ENCODE data around the gene GSTA1. TPM values are rescaled to one million over a fixed set of nuclear protein-coding genes. Genes with fewer than 3 reads are reported as not detected.
"Not testable (repeated sequence)": the region's sequence is repeated elsewhere in the genome, so short reads cannot be mapped to it uniquely, and the experiment has no call there.

The GSTA1 gene
- total RNA-seq, 3 donors from 2014 or later (not counting 1 experiment from before 2014, with no cell fraction given), result not detected

- Mint-ChIP-seq H3K36me3 (no peaks in the 10 kb centered on the region), H3K9me3 (no peaks in the 10 kb centered on the region), H3K27me3 (ENCODE audit: low read depth in 2 of 2) (peaks cover 17 to 18% of the 10 kb centered on the region in 2 donors), H3K4me1 (no peaks in the 10 kb centered on the region), H3K4me3 (no peak overlapping the region), H3K27ac (no peak overlapping the region)
- Histone ChIP-seq H3K4me3 (ENCODE audit: low read length) (no peak overlapping the region), H3K36me3 (ENCODE audit: control insufficient read depth, insufficient read depth, low read length) (no peaks in the 10 kb centered on the region), H3K9me3 (ENCODE audit: control insufficient read depth, insufficient read depth, low read length) (no peaks in the 10 kb centered on the region), H3K27ac (ENCODE audit: low read length) (no peak overlapping the region), H3K4me1 (ENCODE audit: control insufficient read depth, insufficient read depth, low read length) (no peaks in the 10 kb centered on the region), H3K27me3 (ENCODE audit: control insufficient read depth, insufficient read depth, low read length) (no peaks in the 10 kb centered on the region)
- intact Hi-C loops (cut with micrococcal nuclease), result no loop called here
- DNase-seq (no peak), ATAC-seq (no peak)
- 89% methylated on average over 37 of the region's 37 CpGs for WGBS (ENCODE audit: insufficient coverage)
- no peak for TF ChIP-seq CTCF (IDR thresholded peaks at IDR 0.05)
These were observed 25.6 kb upstream of the GSTA1 start for GRCh38 chr6:52829046-52829817.

DNA sequence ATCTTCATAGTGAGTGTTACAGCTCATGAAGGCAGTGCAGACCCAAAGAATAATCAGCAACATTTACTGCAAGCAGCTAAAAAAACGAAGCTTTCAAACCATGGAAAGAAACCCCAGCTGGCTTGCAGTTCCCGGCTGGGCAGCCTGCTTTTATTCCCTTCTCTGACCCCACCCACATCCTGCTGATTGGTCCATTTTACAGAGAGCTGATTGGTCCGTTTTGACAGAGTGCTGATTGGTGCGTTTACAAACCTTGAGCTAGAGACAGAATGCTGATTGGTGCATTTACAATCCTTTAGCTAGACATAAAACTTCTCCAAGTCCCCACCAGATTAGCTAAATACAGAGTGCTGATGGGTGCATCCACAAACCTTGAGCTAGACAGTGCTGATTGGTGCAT, 25.0 kb upstream of the GSTA1 start:
- intact Hi-C loops (cut with micrococcal nuclease); ATAC-seq; H3K36me3 Mint-ChIP-seq; H3K4me3 Mint-ChIP-seq; H3K36me3 ChIP-seq (ENCODE audit: control insufficient read depth, insufficient read depth, low read length); H3K27ac Mint-ChIP-seq; H3K27ac ChIP-seq (ENCODE audit: low read length); H3K4me1 ChIP-seq (ENCODE audit: control insufficient read depth, insufficient read depth, low read length); H3K4me1 Mint-ChIP-seq; DNase-seq; H3K27me3 ChIP-seq (ENCODE audit: control insufficient read depth, insufficient read depth, low read length); H3K4me3 ChIP-seq (ENCODE audit: low read length); H3K9me3 Mint-ChIP-seq; H3K9me3 ChIP-seq (ENCODE audit: control insufficient read depth, insufficient read depth, low read length): not testable (repeated sequence)
- H3K27me3 Mint-ChIP-seq (ENCODE audit: low read depth in 2 of 2), result peaks cover 14 to 17% of the 10 kb centered on the region in 2 donors
- 84% methylated on average over 4 of the region's 4 CpGs for WGBS (ENCODE audit: insufficient coverage)

- H3K9me3 Mint-ChIP-seq; ATAC-seq; H3K4me3 ChIP-seq (ENCODE audit: low read length); H3K4me1 ChIP-seq (ENCODE audit: control insufficient read depth, insufficient read depth, low read length); H3K4me3 Mint-ChIP-seq; H3K9me3 ChIP-seq (ENCODE audit: control insufficient read depth, insufficient read depth, low read length); H3K27me3 ChIP-seq (ENCODE audit: control insufficient read depth, insufficient read depth, low read length); DNase-seq; H3K27ac Mint-ChIP-seq; intact Hi-C loops (cut with micrococcal nuclease); H3K36me3 ChIP-seq (ENCODE audit: control insufficient read depth, insufficient read depth, low read length); H3K4me1 Mint-ChIP-seq; H3K27ac ChIP-seq (ENCODE audit: low read length); H3K36me3 Mint-ChIP-seq: not testable (repeated sequence)
- WGBS (ENCODE audit: insufficient coverage), result no CpG with 5 or more reads among the region's 1 CpG
- peaks cover 4 to 11% of the 10 kb centered on the region in 2 donors for H3K27me3 Mint-ChIP-seq (ENCODE audit: low read depth in 2 of 2)
These were observed 23.6 kb upstream of the GSTA1 start for GRCh38 chr6:52827073-52827783.

DNA sequence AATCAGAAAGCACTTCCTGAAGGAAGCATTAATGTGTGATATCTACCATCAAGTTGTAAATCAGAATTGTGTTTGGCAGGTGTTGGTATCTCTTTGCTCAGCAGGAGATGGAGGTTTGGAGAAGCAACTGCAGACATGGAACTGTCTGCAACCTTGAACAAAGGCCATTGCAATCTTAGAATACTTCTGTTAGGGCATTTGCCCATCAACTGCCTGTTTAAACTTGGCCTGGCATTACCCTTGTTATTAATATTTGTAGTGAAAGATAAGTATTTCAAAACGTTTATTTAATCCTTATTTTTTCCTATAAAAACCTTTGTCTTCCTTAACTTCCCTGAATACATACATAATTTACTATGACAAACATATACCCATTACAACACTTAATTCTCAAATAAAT, 22.9 kb upstream of the GSTA1 start:
- Histone ChIP-seq H3K4me3 (ENCODE audit: low read length) (no peak overlapping the region), H3K27me3 (ENCODE audit: control insufficient read depth, insufficient read depth, low read length) (no peaks in the 10 kb centered on the region), H3K36me3 (ENCODE audit: control insufficient read depth, insufficient read depth, low read length) (no peaks in the 10 kb centered on the region), H3K4me1 (ENCODE audit: control insufficient read depth, insufficient read depth, low read length) (no peaks in the 10 kb centered on the region), H3K27ac (ENCODE audit: low read length) (no peak overlapping the region), H3K9me3 (ENCODE audit: control insufficient read depth, insufficient read depth, low read length) (no peaks in the 10 kb centered on the region)
- Mint-ChIP-seq H3K4me3 (no peak overlapping the region), H3K27me3 (ENCODE audit: low read depth in 2 of 2) (peaks cover 0 to 9% of the 10 kb centered on the region in 2 donors), H3K9me3 (no peaks in the 10 kb centered on the region), H3K4me1 (no peaks in the 10 kb centered on the region), H3K36me3 (no peaks in the 10 kb centered on the region), H3K27ac (no peak overlapping the region)
- ATAC-seq (no peak), DNase-seq (no peak)
- intact Hi-C loops (cut with micrococcal nuclease), result no loop called here
- no peak for TF ChIP-seq CTCF (IDR thresholded peaks at IDR 0.05)
- WGBS (ENCODE audit: insufficient coverage), result no CpG with 5 or more reads among the region's 1 CpG

- H3K36me3 Mint-ChIP-seq; intact Hi-C loops (cut with micrococcal nuclease): not testable (repeated sequence)
- 90% methylated on average over 2 of the region's 4 CpGs for WGBS (ENCODE audit: insufficient coverage)
These were observed 22.4 kb upstream of the GSTA1 start for GRCh38 chr6:52825900-52826459.

GRCh38 chr6:52825270-52825793, 21.7 kb upstream of the GSTA1 start:
- DNase-seq; H3K4me1 ChIP-seq (ENCODE audit: control insufficient read depth, insufficient read depth, low read length); H3K9me3 Mint-ChIP-seq; H3K36me3 Mint-ChIP-seq; H3K36me3 ChIP-seq (ENCODE audit: control insufficient read depth, insufficient read depth, low read length); H3K4me1 Mint-ChIP-seq; H3K27ac ChIP-seq (ENCODE audit: low read length); H3K9me3 ChIP-seq (ENCODE audit: control insufficient read depth, insufficient read depth, low read length); H3K4me3 Mint-ChIP-seq; intact Hi-C loops (cut with micrococcal nuclease); H3K27ac Mint-ChIP-seq; ATAC-seq; H3K4me3 ChIP-seq (ENCODE audit: low read length); H3K27me3 ChIP-seq (ENCODE audit: control insufficient read depth, insufficient read depth, low read length); H3K27me3 Mint-ChIP-seq (ENCODE audit: low read depth in 2 of 2): not testable (repeated sequence)
- 95% methylated on average over 25 of the region's 25 CpGs for WGBS (ENCODE audit: insufficient coverage)

More at GRCh38 chr6:52825900-52826459, 22.4 kb upstream of the GSTA1 start:
- not testable (repeated sequence) for H3K4me1 Mint-ChIP-seq; ATAC-seq; H3K4me3 ChIP-seq (ENCODE audit: low read length); H3K9me3 Mint-ChIP-seq; H3K27ac Mint-ChIP-seq; H3K27me3 Mint-ChIP-seq (ENCODE audit: low read depth in 2 of 2); H3K4me1 ChIP-seq (ENCODE audit: control insufficient read depth, insufficient read depth, low read length); H3K4me3 Mint-ChIP-seq; DNase-seq; H3K27me3 ChIP-seq (ENCODE audit: control insufficient read depth, insufficient read depth, low read length); H3K36me3 ChIP-seq (ENCODE audit: control insufficient read depth, insufficient read depth, low read length); H3K27ac ChIP-seq (ENCODE audit: low read length); H3K9me3 ChIP-seq (ENCODE audit: control insufficient read depth, insufficient read depth, low read length)
